GM23338 (cell line): ENCODE measurements around the gene CDH4.
A peak's percentile ranks its signal among the peaks of the same experiment; 100 is the strongest.

Source experiments
- CREB1 ChIP-seq: fragments of 250-450 bp; sonication (Bioruptor Pico); IDR thresholded peaks from 2 replicates; pipeline ENCODE4 v1.5.0; 2020; ENCODE audit warnings: low read depth, mild to moderate bottlenecking, moderate library complexity
- EZH2 ChIP-seq: fragments of 200-600 bp; sonication (generic); IDR thresholded peaks from one replicate; pipeline ENCODE4 v1.8.0; 2017; ENCODE audit warnings: antibody characterized with exemption, mild to moderate bottlenecking, low read depth; ENCODE audit not compliant: unreplicated experiment
- EZH2phosphoT487 ChIP-seq: fragments of 200-600 bp; sonication (generic); IDR thresholded peaks from one replicate; pipeline ENCODE4 v1.8.1; 2018; ENCODE audit warnings: antibody characterized with exemption; ENCODE audit not compliant: unreplicated experiment
- JUNB ChIP-seq: IDR thresholded peaks from one replicate; pipeline ENCODE4 v1.6.1; 2016; ENCODE audit warnings: antibody characterized with exemption; ENCODE audit not compliant: unreplicated experiment
- NANOG ChIP-seq: IDR thresholded peaks from 2 replicates; pipeline ENCODE4 v1.6.1; 2016; ENCODE audit warnings: antibody characterized with exemption, borderline replicate concordance
- POLR2AphosphoS5 ChIP-seq: IDR thresholded peaks from 2 replicates; pipeline ENCODE4 v1.6.1; 2016; ENCODE audit warnings: antibody characterized with exemption, low read depth
- ZNF331 ChIP-seq: fragments of 250-450 bp; sonication (Bioruptor Pico); IDR thresholded peaks from 2 replicates; pipeline ENCODE4 v1.5.0; 2020; ENCODE audit warnings: low read depth, mild to moderate bottlenecking, moderate library complexity
- TF ChIP-seq, protein P1 (sequence below), 2 experiments: fragments of 200-600 bp in 1 of 2; sonication (generic) in 1 of 2; conservative IDR thresholded peaks; 2 replicates each; pipeline versions ENCODE4 v1.5.1 to v1.6.1; 2016 to 2017; ENCODE audit warnings: antibody characterized with exemption in 2 of 2, low read depth in 2 of 2, mild to moderate bottlenecking in 2 of 2, moderate library complexity in 1 of 2
- TF ChIP-seq, protein P2 (sequence below): IDR thresholded peaks from 2 replicates; pipeline ENCODE4 v1.6.1; 2016; ENCODE audit warnings: antibody characterized with exemption
- TF ChIP-seq, protein P3 (sequence below): IDR thresholded peaks from one replicate; pipeline ENCODE4 v1.6.1; 2018; ENCODE audit warnings: antibody characterized with exemption; ENCODE audit not compliant: unreplicated experiment
- TF ChIP-seq, protein P4 (sequence below): fragments of 250-450 bp; sonication (Bioruptor Pico); IDR thresholded peaks from 2 replicates; pipeline ENCODE4 v1.5.0; 2020; ENCODE audit warnings: mild to moderate bottlenecking, moderate library complexity

DNA sequence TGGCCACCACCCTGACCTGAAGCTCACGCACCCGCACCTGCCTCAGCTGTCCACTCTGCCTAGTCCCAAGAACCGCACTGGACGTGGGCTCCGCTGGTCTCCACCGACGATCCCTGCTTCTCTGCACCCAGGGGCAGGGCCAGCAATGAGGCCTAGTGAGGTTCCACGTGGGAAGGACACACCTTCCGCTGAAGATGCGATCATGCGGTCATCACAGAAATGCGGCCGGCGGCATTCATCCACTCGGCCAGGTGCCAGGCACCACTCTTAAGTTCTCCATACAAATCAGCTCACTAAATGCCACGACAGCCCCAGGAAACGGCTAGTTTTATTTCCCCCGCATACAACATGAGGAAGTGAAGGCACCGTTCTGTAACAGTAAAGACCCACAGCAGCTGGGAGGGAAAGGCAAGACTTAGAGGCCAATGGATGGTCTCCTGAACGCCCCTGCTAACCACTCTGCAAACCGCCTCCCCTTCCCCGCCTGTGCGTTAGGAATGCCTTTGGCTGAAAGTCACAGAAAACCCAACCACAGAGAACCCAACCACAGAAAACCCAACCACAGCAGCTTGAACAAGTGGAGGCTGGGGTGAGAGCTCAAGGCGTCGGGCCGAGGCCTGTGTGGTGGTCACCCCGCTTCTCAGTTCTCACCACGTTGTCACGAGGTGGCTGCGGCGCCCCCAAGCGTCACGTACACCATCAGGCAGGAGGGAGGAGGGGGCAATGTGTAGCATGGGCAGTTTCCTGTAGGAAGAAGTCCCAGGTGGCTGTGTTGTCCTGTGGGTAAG, 609.2 kb downstream of the CDH4 start:
- TF ChIP-seq, protein P1, sequence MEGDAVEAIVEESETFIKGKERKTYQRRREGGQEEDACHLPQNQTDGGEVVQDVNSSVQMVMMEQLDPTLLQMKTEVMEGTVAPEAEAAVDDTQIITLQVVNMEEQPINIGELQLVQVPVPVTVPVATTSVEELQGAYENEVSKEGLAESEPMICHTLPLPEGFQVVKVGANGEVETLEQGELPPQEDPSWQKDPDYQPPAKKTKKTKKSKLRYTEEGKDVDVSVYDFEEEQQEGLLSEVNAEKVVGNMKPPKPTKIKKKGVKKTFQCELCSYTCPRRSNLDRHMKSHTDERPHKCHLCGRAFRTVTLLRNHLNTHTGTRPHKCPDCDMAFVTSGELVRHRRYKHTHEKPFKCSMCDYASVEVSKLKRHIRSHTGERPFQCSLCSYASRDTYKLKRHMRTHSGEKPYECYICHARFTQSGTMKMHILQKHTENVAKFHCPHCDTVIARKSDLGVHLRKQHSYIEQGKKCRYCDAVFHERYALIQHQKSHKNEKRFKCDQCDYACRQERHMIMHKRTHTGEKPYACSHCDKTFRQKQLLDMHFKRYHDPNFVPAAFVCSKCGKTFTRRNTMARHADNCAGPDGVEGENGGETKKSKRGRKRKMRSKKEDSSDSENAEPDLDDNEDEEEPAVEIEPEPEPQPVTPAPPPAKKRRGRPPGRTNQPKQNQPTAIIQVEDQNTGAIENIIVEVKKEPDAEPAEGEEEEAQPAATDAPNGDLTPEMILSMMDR (conservative IDR thresholded peaks at IDR 0.05; ENCODE audit: low read depth in 2 of 2): peak in 1 of 2 experiments; percentile 46; a peak in 3 of 4 replicates
- TF ChIP-seq EZH2: no peak
- TF ChIP-seq, protein P2, sequence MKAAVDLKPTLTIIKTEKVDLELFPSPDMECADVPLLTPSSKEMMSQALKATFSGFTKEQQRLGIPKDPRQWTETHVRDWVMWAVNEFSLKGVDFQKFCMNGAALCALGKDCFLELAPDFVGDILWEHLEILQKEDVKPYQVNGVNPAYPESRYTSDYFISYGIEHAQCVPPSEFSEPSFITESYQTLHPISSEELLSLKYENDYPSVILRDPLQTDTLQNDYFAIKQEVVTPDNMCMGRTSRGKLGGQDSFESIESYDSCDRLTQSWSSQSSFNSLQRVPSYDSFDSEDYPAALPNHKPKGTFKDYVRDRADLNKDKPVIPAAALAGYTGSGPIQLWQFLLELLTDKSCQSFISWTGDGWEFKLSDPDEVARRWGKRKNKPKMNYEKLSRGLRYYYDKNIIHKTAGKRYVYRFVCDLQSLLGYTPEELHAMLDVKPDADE: no peak
- TF ChIP-seq POLR2AphosphoS5: no peak
- no peak for TF ChIP-seq CREB1 (CRISPR knock-in tag)
- TF ChIP-seq EZH2phosphoT487: no peak
- TF ChIP-seq ZNF331 (CRISPR knock-in tag): no peak
- TF ChIP-seq JUNB: no peak
- TF ChIP-seq, protein P3, sequence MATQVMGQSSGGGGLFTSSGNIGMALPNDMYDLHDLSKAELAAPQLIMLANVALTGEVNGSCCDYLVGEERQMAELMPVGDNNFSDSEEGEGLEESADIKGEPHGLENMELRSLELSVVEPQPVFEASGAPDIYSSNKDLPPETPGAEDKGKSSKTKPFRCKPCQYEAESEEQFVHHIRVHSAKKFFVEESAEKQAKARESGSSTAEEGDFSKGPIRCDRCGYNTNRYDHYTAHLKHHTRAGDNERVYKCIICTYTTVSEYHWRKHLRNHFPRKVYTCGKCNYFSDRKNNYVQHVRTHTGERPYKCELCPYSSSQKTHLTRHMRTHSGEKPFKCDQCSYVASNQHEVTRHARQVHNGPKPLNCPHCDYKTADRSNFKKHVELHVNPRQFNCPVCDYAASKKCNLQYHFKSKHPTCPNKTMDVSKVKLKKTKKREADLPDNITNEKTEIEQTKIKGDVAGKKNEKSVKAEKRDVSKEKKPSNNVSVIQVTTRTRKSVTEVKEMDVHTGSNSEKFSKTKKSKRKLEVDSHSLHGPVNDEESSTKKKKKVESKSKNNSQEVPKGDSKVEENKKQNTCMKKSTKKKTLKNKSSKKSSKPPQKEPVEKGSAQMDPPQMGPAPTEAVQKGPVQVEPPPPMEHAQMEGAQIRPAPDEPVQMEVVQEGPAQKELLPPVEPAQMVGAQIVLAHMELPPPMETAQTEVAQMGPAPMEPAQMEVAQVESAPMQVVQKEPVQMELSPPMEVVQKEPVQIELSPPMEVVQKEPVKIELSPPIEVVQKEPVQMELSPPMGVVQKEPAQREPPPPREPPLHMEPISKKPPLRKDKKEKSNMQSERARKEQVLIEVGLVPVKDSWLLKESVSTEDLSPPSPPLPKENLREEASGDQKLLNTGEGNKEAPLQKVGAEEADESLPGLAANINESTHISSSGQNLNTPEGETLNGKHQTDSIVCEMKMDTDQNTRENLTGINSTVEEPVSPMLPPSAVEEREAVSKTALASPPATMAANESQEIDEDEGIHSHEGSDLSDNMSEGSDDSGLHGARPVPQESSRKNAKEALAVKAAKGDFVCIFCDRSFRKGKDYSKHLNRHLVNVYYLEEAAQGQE: no peak
- TF ChIP-seq, protein P4, sequence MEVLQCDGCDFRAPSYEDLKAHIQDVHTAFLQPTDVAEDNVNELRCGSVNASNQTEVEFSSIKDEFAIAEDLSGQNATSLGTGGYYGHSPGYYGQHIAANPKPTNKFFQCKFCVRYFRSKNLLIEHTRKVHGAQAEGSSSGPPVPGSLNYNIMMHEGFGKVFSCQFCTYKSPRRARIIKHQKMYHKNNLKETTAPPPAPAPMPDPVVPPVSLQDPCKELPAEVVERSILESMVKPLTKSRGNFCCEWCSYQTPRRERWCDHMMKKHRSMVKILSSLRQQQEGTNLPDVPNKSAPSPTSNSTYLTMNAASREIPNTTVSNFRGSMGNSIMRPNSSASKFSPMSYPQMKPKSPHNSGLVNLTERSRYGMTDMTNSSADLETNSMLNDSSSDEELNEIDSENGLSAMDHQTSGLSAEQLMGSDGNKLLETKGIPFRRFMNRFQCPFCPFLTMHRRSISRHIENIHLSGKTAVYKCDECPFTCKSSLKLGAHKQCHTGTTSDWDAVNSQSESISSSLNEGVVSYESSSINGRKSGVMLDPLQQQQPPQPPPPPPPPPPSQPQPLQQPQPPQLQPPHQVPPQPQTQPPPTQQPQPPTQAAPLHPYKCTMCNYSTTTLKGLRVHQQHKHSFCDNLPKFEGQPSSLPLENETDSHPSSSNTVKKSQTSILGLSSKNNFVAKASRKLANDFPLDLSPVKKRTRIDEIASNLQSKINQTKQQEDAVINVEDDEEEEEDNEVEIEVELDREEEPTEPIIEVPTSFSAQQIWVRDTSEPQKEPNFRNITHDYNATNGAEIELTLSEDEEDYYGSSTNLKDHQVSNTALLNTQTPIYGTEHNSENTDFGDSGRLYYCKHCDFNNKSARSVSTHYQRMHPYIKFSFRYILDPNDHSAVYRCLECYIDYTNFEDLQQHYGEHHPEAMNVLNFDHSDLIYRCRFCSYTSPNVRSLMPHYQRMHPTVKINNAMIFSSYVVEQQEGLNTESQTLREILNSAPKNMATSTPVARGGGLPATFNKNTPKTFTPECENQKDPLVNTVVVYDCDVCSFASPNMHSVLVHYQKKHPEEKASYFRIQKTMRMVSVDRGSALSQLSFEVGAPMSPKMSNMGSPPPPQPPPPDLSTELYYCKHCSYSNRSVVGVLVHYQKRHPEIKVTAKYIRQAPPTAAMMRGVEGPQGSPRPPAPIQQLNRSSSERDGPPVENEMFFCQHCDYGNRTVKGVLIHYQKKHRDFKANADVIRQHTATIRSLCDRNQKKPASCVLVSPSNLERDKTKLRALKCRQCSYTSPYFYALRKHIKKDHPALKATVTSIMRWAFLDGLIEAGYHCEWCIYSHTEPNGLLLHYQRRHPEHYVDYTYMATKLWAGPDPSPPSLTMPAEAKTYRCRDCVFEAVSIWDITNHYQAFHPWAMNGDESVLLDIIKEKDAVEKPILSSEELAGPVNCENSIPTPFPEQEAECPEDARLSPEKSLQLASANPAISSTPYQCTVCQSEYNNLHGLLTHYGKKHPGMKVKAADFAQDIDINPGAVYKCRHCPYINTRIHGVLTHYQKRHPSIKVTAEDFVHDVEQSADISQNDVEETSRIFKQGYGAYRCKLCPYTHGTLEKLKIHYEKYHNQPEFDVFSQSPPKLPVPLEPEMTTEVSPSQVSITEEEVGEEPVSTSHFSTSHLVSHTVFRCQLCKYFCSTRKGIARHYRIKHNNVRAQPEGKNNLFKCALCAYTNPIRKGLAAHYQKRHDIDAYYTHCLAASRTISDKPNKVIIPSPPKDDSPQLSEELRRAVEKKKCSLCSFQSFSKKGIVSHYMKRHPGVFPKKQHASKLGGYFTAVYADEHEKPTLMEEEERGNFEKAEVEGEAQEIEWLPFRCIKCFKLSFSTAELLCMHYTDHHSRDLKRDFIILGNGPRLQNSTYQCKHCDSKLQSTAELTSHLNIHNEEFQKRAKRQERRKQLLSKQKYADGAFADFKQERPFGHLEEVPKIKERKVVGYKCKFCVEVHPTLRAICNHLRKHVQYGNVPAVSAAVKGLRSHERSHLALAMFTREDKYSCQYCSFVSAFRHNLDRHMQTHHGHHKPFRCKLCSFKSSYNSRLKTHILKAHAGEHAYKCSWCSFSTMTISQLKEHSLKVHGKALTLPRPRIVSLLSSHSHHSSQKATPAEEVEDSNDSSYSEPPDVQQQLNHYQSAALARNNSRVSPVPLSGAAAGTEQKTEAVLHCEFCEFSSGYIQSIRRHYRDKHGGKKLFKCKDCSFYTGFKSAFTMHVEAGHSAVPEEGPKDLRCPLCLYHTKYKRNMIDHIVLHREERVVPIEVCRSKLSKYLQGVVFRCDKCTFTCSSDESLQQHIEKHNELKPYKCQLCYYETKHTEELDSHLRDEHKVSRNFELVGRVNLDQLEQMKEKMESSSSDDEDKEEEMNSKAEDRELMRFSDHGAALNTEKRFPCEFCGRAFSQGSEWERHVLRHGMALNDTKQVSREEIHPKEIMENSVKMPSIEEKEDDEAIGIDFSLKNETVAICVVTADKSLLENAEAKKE (CRISPR knock-in tag): no peak
- no peak for TF ChIP-seq NANOG
